GM12891 (cell line): ENCODE measurements around the gene FZD7.

ENCODE experiments used
- POLR2A ChIP-seq: IDR thresholded peaks from 2 replicates; pipeline ENCODE4 v1.6.1; 2011; ENCODE audit warnings: low read depth, low read length, control low read depth
- POLR2AphosphoS5 ChIP-seq: IDR thresholded peaks from 2 replicates; pipeline ENCODE4 v1.6.1; 2011; ENCODE audit warnings: low read depth, low read length, control low read depth
- TAF1 ChIP-seq: IDR thresholded peaks from 2 replicates; pipeline ENCODE4 v1.6.1; 2011; ENCODE audit warnings: low read depth, low read length, control low read depth

DNA sequence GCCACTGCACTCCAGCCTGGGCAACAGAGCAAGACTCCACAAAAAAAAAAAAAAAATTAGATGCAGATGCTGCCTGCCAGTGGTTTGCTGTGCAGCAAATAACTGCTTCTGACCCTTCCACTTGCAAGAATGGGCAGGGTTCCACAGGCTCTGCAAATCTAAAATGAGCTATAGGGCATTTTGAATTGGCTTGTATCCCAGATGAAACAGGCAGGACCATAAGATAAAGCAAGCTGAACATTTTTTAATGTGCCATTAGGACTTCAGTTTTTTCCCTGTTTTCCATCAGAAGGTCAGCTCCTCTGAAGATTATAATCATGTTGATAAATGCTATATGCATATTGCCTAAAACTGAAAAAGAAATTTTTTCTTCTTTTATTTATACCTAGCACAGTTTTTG lies 15.7 kb upstream of the FZD7 start:
- no peak for TF ChIP-seq POLR2AphosphoS5
- TF ChIP-seq POLR2A: no peak
- no peak for TF ChIP-seq TAF1
